Peyer's patch (tissue), 4 donors: ENCODE measurements around the gene TCP11L2.
A peak's percentile ranks its signal among the peaks of the same experiment; 100 is the strongest.

ENCODE experiments used
- CTCF ChIP-seq, 6 experiments: fragments of 450-650 bp in 4 of 6; fragments of 200-600 bp in 2 of 6; sonication (generic) in 1 of 6; IDR thresholded peaks; one replicate each; pipeline ENCODE4 v1.5.1; 2017 to 2019; ENCODE audit warnings: antibody characterized with exemption in 6 of 6, mild to moderate bottlenecking in 3 of 6, moderate library complexity in 1 of 6
- POLR2A ChIP-seq, 2 donors: fragments of 450-650 bp; IDR thresholded peaks; one replicate each; pipeline ENCODE4 v1.5.1; 2017; ENCODE audit warnings: antibody characterized with exemption in 2 of 2, mild to moderate bottlenecking in 2 of 2, moderate library complexity in 2 of 2

DNA sequence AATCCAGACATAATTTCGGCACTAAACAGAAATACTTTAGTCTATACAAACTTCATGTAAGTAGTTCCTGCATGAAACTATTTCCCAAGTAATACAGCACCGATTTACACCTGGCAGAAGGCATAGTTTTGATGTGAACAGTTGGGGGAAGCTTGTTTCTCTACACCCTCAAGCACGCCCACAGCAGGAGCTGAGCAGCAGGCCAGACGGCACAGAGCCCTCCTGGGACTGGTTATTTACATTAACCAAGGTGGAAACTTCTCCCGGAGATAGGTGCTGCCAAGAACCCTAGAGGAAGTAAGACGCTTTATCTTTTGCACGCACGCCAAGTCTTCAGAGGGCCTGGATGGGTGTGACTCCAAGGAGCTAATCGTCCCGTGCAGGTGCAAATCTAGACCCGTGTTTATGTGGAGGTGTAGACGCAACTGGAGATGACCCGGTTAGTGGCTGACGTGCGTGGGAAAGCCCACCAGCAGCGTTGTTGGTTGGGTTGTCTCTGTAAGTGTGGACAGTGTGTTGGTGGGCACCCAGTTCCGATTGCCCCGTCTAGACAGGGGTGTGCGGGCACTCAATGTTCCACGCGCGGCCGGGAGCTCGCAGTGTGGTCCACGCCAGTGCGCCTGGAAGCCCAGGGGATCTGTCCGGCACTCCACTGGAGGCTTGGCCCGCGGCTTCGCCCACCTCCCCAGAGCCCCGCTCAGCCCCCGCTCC lies 767 bp upstream of the TCP11L2 start:
- TF ChIP-seq CTCF (IDR thresholded peaks at IDR 0.05) (peak in 2 of 6 experiments; percentile 26 to 27), POLR2A (IDR thresholded peaks at IDR 0.05) (peak; percentile 25 to 40)
